HG02571 (cell line): Measurements from ENCODE around the gene ASAP3.

ENCODE experiments used
- ATAC-seq: cut with Tn5 transposase; IDR thresholded peaks from one replicate; pipeline ENCODE4 v1.9.1; 2021; ENCODE audit warnings: mild to moderate bottlenecking, moderate library complexity; ENCODE audit not compliant: unreplicated experiment

The ASAP3 gene

DNA sequence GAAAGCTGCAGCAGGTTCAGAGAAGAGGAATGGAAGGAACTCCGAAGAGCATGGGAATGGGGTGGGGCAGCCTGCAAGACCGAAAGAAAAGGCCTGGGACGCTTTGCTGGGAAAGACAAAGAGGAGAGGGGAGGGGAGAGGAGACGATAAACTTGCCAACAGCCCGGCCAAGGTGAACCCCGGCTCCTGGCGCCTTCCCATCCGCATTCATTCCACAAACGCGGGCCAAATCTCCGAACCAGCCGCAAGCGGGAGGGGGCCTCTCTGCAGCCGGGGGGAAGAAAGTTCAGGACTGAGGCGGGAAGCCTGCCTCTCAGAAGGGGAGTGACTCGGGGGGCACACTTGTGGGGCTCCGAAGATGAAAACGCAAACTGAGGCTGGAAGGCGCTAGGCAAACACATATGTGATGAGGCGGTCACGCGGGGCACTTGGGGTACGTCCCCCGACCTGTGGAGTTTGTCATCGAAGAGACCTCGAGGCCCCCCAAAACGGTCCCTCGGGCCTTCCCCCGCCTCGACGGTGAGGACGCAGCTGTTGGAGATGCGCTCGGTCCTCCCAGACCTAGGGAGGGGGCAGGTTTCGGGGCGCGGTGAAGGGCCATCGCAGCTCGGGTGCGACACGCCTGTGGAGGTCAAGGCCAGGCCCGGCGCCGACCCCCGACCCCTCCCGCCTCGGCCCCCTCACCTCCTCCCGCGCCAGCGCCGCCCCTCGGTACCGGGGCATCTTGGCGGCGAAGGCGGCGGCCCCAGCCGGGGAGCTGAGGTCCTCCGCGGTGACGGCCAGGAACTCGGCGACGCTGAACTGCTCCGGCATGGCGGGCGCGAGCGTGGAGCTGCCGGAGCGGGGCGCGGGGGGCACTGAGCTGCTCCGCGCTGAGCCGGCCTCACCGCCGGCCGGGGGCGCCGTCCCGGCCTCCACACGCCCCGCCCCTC, at the start of gene ASAP3:
Gene ASAP3, minus strand, starts transcription at position 859 of the 932 bp plus-strand sequence. Its CDS starts 46 bp downstream, at position 813.
- no peak for ATAC-seq

DNA sequence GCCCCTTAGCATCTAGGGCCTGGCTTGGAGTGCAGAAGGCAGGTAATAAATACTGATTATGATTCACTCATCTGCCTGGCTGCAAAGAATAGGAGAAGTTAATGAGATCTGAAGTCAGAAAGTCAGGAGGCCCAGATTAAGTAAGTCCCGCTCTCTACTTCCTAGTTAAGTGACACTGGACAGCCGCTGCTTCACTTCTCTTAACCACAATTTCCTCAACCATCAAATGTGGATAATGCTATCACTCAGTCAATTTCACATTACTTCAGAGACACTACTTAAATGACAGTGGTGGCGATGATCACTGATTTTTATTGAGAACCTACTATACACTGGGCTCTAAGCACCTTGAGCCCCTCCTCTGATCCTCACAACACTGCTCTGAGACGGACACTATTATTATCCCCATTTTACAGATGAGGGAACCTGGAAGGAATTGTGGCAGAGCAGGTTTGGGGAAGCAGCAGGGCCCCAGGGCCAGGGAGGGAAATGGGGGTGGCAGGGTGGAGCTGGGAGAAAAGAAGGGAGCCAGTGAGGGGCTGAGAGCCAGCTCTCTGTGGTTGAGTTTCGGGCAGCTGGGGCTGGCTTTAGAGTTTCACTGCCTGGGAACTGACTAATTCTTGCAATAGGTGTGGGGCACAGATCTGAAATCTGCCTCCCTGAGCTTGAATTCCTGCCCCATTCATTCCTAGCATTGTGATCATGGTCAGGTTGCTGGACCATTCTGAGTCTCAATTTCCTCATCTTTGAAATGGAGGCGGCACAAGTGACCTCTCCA, 49.5 kb upstream of the ASAP3 start:
- no peak for ATAC-seq

DNA sequence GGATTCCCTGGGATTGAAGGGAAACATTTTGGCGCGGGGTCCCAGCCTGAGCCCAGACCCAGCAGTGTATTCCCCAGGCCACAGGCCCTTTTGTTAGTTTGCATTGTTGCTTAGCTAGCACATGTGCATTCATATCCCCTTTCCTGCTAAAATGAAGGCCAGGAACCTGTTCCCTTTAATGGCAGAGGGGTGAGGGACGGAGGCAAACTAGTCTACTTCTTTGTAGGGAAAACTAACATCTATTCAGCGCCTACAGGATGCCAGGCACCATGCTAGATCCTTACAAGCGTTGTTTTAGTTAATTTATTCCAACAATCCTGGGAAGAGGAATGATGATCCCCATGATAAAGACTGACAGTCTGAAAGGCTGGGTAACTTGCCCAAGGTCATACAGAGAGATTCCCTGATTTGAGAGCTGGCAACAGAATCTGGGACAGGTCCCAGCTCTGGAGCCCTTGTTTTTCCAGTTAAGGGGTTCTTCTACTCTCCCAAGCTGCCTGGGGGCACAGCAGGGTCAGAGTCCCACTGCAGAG, 47.6 kb upstream of the ASAP3 start:
- no peak for ATAC-seq

DNA sequence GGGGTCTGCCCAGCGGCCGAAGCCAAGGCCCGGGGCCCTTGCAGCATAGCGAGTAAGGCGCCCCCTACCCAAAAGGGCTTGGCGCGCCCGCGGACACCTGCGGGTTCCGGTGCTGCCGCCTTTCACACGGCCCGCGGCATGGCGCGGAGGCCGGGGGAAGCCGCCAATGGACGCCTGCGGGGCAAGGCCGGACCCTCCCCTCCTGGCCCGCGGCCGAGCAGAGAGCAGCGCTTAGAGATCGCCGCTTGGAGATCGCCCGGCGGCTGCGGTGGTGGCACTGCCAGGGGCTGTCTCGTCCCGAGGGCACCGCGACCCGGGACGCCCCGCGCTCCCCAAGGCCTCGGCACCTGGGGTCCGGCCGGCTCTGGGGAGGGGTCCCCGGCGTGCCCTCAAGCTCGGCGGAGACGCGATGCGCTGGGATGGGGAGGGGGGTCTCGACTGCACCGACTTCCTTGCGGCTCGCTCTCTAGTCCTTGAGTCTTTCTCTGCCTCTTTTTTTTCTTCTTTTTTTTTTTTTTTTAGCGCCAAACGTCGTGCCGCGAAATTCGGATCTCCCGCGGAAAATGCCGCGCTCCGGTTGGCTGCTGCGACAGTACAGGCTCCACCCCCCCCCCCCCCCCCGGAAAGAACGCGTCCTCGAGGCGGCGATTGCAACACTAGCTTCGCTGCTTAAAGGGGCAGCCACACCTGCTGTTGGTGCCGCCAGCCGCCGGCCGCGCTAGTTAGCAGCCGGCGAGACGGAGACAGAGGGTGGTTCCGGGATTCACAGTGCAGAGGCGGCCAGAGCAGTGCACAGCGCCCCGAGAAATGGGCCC, 47.0 kb upstream of the ASAP3 start, which contains the start of gene E2F2:
Gene E2F2, minus strand, starts transcription at position 487 of the 815 bp plus-strand sequence. Its CDS starts 440 bp downstream, at position 47.
- ATAC-seq = no peak

DNA sequence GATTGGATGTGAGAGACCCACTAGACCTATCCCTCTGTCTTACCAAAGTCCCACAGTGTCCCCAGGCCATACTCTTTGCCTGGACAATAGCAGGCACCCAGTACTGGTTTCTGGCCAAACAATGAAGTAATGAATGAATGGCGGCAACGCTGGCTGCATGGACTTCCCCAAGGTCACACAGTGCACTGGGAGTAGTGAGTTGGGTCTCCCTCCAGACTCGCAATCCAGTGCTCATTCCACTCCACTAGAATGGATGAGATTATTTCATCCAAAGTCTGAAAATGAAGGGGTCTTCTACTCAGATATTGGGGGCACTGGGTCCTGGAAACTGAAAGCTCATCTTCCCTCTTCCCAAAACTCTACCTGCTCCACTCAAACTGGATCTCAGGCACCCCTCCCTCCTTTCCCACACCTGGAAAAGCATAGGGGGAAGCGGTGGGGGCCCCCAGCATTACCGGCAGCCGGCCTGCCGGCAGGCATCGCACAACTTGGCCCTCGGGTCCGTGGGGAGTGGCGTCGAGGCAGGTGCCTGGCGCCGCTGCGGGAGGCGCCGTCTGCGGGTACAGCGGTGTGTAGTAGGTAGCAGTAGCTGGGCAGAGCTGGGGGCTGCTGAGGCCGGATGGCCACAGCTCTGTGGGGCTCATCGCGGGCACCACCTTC, 46.2 kb upstream of the ASAP3 start:
- ATAC-seq = no peak

DNA sequence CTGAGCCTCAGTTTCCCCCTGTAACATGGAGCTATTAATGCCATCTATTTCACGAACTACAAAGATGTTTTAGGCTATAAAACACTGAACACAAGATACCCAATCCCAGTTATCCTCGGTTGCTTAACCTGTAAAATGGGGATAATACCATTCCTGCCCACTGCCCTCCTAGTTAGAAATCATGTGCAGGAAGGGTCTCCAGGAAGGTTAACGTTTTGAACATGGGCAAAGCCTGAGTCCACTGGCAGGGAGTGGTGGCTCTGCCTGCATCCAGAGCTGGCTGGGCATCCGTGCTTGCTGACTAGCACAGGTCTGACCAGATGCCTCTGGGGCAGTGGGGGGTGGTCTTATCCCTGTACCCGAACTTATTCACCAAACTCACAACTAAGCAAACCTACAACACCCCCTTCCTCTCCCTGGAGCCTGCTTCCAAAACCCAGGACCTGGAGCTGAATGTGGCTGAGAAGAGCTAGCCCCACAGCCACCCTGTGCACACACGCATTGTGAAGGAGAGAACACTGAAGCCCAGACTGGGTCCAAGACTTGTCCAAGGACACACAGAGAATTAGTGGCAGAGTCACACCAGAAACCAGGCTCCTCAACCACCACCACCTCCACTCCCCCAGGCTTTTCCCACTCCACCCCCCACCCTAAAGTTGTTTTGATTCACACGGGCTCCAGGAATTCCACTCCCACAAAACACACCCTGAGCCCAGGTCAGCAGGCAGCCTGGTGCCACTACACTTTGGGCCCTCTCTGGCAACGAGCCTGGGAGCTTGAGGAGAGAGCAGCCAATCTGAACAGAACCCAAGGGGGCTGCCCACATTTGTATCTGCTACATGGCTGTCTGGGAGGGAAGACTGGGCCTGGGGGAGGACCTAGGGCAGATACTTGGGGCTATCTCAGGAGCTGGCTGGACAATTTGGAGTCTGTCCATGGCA, 45.4 kb upstream of the ASAP3 start:
- ATAC-seq = no peak

DNA sequence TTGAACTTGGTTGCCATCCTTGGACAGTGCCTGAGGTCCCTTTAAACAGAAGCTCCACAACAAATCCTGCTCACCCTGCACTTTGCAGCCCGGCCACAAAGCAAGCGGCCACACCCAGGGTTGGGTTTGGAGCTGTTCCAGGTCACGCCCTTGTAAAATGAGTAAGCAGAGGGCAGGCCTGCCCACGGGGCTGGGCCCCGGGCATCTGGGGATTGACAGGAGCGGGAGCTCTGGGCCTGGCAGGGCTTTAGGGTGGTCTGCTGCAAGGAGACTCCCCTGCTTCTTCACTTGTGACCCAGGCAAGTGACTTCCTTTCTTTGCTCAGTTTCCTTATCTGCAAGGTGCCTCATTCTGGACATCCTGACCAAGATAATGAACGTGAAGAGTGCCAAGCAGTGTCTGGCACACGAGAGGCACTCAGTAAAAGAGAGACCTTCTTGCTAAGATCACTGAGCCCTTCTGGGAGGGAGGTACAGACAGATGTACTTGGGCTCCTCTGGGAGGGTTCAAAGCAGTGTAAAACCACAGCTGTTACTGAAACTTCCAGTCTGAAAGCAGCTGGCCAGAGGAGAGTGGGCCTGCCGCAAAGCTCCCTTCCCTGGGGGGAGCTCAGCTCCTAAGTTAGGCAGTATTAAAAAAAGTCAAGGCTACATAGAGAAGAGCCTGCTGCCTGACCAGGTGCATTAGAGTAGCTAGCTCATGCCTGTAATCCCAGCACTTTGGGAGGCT, 44.4 kb upstream of the ASAP3 start:
- ATAC-seq = peak; percentile 42

DNA sequence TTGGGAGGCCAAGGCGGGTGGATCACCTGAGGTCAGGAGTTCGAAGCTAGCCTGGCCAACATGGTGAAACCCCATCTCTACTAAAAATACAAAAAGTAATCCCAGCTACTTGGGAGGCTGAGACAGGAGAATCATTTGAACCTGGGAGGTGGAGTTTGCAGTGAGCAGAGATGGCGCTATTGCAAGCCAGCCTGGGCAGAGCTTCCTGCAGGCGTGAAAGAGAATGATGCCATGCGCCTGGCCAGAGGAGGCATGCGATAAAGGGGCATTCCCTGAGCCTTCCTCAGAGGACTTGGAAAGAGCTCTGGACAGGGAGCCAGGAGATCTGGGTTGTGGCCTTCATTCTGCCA, 43.9 kb upstream of the ASAP3 start:
- ATAC-seq = no peak

DNA sequence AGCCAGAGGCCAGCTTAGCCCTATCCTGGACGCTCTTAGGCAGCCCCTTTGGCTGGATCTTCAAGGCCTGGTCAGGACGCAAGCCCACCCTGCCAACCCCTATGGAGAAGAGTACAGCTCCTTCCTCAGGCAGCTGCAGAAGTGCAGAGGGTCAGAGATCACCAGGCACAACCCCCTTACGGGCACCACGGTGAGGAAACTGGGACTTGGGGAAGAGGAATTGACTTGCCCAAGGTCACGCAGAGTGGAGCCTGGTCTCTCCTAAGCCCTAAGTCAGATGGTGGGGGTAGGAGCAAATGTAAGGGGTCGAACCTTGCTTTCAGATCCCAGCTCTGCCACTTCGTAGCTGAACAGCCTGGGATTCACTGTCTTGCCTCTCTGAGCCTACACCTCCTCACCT, 43.4 kb upstream of the ASAP3 start:
- no peak for ATAC-seq

DNA sequence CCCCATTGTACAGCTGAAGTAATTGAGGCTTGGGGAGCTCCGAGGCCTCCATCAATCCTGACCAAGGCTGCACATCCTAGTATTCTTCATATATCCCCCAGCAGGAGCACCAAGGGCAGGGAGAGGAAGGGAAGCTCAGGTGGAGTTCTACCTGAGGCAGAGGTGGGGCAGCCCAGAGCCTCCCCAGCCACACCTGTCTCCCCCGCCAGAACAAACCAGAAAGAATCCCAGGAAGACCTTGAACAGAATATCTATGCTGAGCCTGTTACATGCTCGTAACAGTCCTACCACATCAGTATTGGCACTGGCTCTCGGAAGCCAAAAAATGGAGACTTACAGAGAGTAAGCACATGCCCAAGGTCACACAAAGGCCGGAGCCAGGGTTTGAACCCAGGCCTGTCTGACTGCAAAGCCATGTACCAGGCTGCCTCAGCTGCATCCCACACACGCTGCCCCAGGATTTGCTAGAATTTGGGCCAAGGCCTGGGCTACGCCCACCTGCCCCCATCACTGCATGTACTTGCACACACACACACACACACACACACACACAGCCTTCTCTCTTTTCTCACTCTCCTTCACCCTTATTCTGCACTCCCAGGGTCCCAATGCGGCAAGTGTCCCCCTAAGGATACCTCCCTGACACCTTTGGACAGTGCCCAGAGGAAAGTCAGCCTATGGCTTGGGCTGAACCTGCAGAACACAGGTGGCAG, 42.5 kb upstream of the ASAP3 start:
- no peak for ATAC-seq

DNA sequence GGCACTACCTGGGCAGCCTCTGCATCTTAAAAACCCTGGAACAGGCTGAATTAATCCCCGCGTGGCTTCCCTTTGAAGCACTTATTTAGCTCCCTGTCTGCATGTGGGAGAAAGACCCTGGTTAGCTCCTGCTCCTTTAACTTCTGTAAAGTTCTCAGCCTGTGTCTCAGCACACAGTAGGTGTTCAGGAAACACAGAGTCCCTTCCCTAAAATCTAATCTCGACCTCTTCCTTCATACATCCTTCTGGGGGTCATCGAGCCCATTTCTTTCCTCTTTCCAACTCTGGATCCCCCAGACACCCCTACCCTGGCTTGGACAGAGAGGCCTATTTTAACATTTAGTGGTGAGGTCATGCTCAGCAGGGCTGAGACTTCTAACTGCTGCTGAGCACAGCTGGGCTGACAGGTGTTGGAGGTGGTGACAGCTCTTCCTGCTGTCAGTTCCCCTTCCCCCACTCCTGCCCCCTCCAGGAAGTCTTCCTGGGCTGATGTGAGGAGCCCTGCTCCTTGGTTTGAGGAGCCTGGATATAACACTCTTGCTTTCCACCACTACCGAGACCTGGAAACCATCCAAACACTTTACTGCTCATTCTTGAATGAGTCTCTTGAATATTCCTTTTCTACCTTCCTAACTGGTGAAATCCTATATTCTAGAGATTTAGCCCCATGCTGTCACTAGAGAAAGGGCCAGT, 41.7 kb upstream of the ASAP3 start:
- no peak for ATAC-seq

DNA sequence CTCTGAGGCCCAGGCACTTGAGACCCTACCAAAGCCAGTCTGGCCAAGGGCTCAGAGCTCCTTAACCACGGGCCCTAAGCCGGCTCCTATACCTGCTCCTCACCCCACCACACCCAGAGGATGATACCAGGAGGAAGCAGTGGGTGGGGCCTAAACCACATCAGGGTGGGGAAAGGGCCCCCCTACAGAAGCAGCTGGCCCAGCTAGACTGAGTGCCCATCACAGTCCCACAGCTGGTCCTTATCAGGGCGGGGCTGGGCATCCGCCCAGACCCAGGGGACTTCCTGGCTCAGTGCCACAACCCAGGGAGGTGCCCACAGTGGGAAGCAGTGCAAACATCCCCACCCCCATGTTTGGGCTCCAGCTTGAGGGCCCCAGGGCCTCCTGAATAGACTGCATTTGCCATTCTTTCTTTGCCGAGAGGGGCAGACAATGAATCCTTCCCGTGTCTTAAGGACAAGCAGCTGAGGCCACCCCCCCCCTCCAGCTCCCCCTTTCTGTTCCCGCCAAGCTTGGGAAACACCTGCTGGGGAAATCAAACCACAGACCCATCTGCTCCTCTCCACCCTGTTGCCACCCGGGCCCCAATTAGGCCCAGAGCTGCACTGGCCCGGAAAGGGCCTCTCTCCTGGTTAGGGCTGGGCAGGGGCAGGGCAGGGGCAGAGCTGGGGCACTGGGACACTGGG, 40.9 kb upstream of the ASAP3 start:
- ATAC-seq = no peak

DNA sequence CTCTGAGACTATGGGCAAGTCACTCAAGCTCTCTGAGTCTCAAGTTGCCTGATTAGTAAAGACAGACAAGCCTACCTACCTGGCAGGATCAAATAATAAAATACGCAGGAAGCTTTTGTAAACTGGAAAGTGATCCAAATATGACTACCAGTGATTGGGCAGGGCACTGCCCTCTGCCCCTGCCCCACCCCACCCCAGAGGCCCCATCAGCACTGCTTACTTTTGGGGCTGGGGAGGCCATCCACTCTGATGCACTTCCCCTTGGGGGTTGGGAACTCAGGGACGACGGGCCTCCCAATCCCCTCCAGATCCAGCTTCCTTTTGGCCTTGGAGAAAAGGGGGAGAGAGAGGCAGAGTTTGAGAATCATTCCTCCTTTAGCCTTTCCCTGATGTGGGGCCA, 40.2 kb upstream of the ASAP3 start:
- ATAC-seq = no peak

DNA sequence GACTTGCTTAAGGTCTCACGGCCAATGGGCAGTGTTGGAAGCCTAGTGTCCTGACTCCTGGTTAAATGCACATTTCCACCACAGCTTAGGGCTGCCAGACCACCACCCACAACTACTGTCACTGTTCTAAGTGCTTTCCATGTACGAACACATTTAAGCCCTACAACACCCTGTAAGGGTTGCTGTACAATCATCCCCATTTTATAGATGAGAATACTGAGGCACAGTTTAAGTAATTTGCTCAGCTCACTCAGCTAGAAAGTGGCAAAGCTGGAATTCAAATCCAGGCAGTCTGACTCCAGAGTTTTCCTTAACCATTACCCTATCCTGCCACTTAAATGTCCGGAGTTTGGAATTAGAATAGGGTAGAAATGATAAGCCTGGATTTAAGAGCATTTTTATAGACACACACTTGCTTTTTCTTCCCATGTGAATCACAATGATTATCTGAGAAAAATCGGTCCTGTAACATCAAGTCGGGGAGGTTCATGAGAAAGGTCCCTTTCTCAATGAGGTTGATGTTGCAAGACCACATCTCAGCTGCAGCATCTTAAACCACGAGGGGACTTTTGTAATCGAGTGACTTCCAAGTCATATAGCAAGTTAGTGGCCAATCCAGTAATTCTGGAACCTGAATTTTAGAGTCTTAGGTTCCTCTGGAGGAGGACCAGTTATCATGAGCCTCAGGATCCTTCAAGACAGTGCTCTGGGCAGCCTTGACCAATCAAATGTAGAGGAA, 38.4 kb upstream of the ASAP3 start:
- no peak for ATAC-seq

DNA sequence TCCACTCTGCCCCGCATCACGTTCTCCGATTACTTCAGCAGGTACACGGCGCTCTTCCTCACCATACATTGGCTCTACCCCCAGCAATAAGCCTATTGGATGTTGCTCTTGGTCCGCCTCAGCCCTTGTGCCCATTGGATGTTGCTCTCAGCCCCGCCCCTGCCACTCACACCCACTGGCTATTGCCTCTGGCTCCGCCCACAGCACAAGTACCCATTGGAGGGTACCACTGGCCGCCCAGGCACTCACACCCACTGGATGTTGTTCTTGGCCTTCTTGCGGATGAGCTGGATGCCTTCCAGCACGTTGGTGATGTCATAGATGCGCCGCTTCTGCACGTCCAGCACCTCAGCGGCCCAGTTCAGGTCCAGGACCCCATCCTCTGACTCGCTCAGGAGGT, 37.6 kb upstream of the ASAP3 start:
- no peak for ATAC-seq

DNA sequence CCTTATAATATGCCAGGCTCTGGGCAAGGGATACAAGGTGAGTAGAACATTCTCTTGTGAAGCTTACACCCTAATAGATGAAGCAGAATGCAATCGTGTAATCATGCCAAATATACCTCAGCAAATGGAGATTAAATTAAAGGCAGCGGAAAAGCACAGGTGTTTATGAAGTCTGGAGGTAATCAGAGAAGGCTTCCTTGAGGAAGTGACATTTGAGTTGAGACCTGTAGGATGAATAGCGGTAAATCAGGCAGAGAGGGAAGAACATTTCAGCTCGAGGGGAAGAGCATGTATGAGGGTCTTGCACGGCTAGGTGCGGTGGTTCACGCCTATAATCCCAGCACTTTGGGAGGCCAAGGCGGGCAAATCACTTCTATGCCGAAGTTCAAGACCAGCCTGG, 33.6 kb upstream of the ASAP3 start:
- ATAC-seq = no peak
